Activated T-helper 2 cell treated with anti-CD3 and anti-CD28 coated beads, Interferon-gamma antibody, Interleukin-2, Interleukin-4, amounts not matched to agents 10 μg/mL and 5 μg/mL and 100 μg/mL, durations not matched to agents 14 hours and 24 hours and 36 hours (primary cell): ENCODE results near the gene HACD1. TPM values are rescaled to one million over a fixed set of nuclear protein-coding genes. Genes with fewer than 3 reads are reported as not detected.
A peak's percentile ranks its signal among the peaks of the same experiment; 100 is the strongest.

Experiments
- DNase-seq: peaks from one replicate; pipeline ENCODE4 v3.0.0; 2021; ENCODE audit warnings: low spot score
- H3K27ac Mint-ChIP-seq: one replicate; pipeline ENCODE4 v1.8.0; 2021; ENCODE audit warnings: mixed read lengths
- H3K27me3 Mint-ChIP-seq: one replicate; pipeline ENCODE4 v1.8.0; 2021; ENCODE audit warnings: low read depth, mixed read lengths
- H3K36me3 Mint-ChIP-seq: one replicate; pipeline ENCODE4 v1.8.0; 2021; ENCODE audit warnings: low read depth, mixed read lengths
- H3K4me1 Mint-ChIP-seq: one replicate; pipeline ENCODE4 v1.8.0; 2021; ENCODE audit warnings: low read depth, mixed read lengths
- H3K4me3 Mint-ChIP-seq: one replicate; pipeline ENCODE4 v1.8.0; 2021; ENCODE audit warnings: low read depth, mild to moderate bottlenecking, moderate library complexity, mixed read lengths
- H3K9me3 Mint-ChIP-seq: one replicate; pipeline ENCODE4 v1.8.0; 2021; ENCODE audit warnings: mixed read lengths
- intact Hi-C: fragments of 100-400 bp; cut with micrococcal nuclease; formaldehyde crosslinking; loops from one replicate; pipeline ENCODE4 v1.15.1; 2023
- total RNA-seq: library from RNA; stranded (reverse); gene quantifications from 2 replicates; pipeline ENCODE4 v1.2.3, GENCODE V29; 2022

Gene HACD1
- total RNA-seq, 1 donor from 2014 or later = 6.6 TPM

DNA sequence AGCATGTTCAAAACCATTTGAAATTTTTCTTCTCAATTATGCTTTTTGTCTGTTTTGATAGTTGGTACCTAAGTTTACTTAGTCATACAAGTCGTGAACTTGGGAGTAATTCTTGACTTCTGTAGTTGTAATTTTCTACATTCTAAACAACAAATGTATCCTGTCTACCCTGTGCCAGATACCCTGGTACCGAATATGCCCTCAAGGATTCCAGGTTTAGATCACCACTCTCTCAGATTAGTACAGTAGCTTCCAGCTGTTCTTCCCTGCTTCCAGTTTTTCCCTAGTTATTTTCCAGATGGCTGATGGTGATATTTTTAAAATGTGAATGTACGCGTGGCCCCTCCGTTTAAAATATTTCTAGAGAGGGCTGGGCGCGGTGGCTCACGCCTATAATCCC is 33.2 kb upstream of the HACD1 start:
- peaks cover 70% of the 10 kb centered on the region for H3K4me1 Mint-ChIP-seq
- H3K36me3 Mint-ChIP-seq = peaks cover 86% of the 10 kb centered on the region
- peak overlapping the region; percentile 16 for H3K27ac Mint-ChIP-seq
- intact Hi-C loops = no loop called here
- no peaks in the 10 kb centered on the region for H3K27me3 Mint-ChIP-seq
- DNase-seq = no peak
- no peak overlapping the region for H3K4me3 Mint-ChIP-seq
- H3K9me3 Mint-ChIP-seq = peaks cover 49% of the 10 kb centered on the region

DNA sequence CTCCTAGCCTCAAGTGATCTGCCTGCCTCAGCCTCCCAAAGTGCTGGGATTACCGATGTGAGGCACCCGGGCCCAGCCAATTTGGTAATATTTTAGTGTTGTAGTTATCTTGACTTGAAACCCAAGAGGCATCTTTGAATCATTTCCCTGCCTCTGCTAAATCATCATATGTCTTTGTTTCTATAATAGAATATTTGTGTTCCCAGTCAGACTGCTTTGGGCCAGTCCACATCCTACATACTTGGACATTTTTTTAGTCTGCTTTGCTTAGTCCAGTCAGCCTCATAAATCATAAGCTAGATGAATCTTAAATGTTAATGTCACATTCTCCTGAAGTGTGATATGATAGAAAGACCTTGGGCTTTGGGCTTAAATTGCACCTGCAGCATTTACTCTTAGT is 32.7 kb upstream of the HACD1 start:
- Mint-ChIP-seq H3K36me3 (peaks cover 81% of the 10 kb centered on the region), H3K4me3 (no peak overlapping the region), H3K27ac (peak overlapping the region; percentile 59), H3K4me1 (peaks cover 68% of the 10 kb centered on the region), H3K27me3 (no peaks in the 10 kb centered on the region), H3K9me3 (peaks cover 43% of the 10 kb centered on the region)
- intact Hi-C loops = loop anchor here (5.0 to 10.0 kb wide), 2 partner anchors 418 to 1005 kb away; partner anchors contain the start of genes ARL5B and NSUN6
- DNase-seq = no peak

DNA sequence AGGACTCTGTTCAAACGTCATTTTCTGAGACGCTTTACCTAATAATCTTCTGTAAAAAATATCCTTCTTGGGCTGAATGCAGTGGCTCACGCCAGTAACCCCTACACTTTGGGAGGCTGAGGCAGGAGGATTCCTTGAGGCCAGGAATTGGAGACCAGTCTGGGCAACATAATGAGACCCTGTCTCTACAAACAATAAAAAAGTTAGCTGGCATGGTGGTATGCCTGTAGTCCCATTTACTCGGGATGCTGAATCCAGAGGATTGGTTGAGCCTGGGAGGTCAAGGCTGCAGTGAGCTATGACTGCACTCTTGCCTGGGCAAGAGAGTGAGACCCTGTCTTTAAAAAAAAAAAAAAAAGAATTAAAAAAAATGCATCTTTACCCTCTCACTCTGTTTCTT is 31.9 kb upstream of the HACD1 start:
- Mint-ChIP-seq H3K36me3 (peaks cover 80% of the 10 kb centered on the region), H3K27ac (peak overlapping the region; percentile 82), H3K27me3 (no peaks in the 10 kb centered on the region), H3K4me1 (peaks cover 64% of the 10 kb centered on the region), H3K4me3 (peak overlapping the region; percentile 49), H3K9me3 (peaks cover 39% of the 10 kb centered on the region)
- intact Hi-C loops = loop anchor here (5.0 to 10.0 kb wide), 2 partner anchors 417 to 1006 kb away; partner anchors contain the start of genes ARL5B and NSUN6
- no peak for DNase-seq

DNA sequence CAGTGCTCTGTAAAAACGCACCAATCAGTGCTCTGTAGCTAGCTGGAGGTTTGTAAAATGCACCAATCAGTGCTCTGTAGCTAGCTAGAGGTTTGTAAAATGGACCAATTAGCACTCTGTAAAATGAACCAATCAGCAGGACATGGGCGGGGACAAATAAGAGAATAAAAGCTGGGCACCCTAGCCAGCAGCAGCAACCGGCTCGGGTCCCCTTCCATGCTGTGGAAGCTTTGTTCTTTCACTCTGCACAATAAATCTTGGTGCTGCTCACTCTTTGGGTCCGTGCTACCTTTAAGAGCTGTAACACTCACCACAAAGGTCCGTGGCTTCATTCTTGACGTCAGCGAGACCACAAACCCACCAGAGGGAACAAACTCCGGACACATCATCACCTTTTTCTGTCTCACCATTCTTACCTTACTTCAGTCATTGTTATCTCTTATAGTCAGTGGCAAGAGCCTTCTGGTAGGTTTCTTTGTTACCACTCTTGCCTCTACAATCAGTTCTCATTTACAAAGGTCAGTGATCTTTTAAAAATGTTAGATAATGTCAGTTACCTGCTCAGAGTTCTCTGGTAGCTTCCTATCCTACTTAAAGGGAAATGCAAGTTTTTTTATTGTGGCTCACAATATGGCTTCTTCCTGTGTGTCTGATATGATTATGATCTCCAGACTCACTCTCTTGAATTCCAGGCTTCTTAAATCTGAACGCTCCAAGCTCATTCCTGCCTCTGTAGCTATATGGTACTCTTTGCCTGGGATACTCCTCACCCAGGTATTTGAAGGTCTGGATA is 31.3 kb upstream of the HACD1 start:
- Mint-ChIP-seq H3K27ac (peak overlapping the region; percentile 82), H3K9me3 (peaks cover 33% of the 10 kb centered on the region), H3K4me1 (peaks cover 60% of the 10 kb centered on the region), H3K27me3 (no peaks in the 10 kb centered on the region), H3K4me3 (peak overlapping the region; percentile 49), H3K36me3 (peaks cover 74% of the 10 kb centered on the region)
- intact Hi-C loops = loop anchor here (5.0 to 10.0 kb wide), 2 partner anchors 416 to 1006 kb away; partner anchors contain the start of genes ARL5B and NSUN6
- DNase-seq = peak; percentile 41

DNA sequence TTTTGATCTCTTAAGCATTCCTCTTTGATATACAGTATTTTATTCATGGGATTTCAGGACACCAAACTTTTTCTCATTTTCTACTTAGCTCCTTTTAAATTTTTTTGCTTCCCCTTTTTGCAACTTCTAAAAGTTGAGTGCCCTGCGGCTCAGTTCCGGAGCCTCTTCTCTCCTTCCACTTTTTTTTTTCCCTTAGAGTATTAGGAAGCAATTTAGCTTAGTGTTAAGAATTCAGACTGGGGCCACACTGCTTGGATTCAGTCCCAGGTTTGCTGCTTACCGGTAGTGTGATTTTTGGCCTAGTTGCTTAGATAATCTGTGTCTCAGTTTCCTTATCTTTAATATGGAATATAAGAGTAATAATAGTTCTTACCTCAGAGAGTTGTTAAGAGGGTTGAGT is 30.2 kb upstream of the HACD1 start:
- H3K9me3 Mint-ChIP-seq = peaks cover 22% of the 10 kb centered on the region
- H3K4me3 Mint-ChIP-seq = peak overlapping the region; percentile 53
- H3K36me3 Mint-ChIP-seq = peaks cover 63% of the 10 kb centered on the region
- no peaks in the 10 kb centered on the region for H3K27me3 Mint-ChIP-seq
- peak overlapping the region; percentile 74 for H3K27ac Mint-ChIP-seq
- peaks cover 62% of the 10 kb centered on the region for H3K4me1 Mint-ChIP-seq
- no peak for DNase-seq
- intact Hi-C loops = loop anchor here (2.0 to 10.0 kb wide), 4 partner anchors 21 to 1007 kb away; partner anchors contain the start of genes ARL5B and NSUN6

DNA sequence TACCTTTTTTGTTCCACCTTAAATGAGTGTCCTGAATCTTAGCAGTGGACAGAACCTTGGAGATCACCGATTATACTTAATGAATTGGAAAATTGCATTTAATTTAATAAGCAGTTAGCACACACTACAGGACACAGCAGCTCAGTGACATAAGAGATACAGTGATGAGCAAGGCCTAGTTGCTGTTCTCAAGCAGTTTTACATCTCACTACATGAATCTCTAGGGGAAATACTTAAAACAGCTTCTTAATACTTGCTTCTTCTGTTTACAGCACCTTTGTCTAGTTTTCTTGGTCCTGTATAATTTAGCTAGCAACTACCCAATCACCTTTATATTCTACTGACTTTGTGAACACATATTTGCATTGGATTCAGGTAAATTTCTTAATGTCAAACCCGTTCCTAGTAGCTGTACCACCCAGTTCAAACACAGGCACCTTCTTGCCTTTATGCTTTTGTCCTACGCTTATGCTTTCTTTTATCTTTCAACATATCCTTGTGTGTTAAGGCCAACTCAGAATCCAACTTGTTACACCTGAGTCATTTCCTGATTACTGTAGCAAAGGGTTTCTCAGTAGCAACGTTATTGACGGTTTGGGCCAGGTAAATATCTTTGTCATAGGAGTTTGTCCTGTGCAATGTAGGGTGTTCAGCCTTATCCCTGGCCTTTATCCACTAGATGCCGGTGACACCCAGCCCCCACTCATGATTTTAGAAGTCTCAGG is 28.6 kb upstream of the HACD1 start:
- Mint-ChIP-seq H3K4me1 (peaks cover 57% of the 10 kb centered on the region), H3K27ac (peak overlapping the region; percentile 99), H3K9me3 (peaks cover 10% of the 10 kb centered on the region), H3K4me3 (peak overlapping the region; percentile 98), H3K27me3 (no peaks in the 10 kb centered on the region), H3K36me3 (peaks cover 47% of the 10 kb centered on the region)
- no peak for DNase-seq
- intact Hi-C loops = loop anchor here (1.0 to 10.0 kb wide), 7 partner anchors 10 to 1009 kb away; partner anchors contain the start of genes ARL5B and NSUN6

DNA sequence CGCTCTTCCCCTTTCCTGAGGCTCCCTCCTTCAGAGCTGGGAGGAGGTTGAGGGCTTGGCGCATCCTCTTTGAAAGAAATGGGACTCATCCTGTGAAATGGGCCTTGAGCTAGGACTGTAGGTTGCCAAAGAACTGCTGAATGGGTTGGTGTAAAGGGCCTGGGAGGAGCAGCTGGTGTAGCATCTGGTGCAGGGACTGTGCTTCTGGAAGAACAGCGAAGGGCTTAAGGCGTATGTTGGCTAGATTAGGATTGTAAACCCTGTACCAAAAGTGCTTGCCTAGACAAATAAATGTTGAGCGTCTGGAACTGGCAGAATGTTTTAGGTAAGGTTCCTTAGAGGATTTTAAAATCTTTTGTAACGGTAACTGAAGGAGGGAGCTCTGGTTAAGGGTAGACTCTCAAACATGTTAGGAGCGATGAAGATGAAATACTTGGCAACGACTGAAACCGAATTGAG is 27.3 kb upstream of the HACD1 start:
- Mint-ChIP-seq H3K27ac (peak overlapping the region; percentile 99), H3K4me3 (peak overlapping the region; percentile 98), H3K27me3 (no peaks in the 10 kb centered on the region), H3K9me3 (peaks cover 10% of the 10 kb centered on the region), H3K36me3 (peaks cover 35% of the 10 kb centered on the region), H3K4me1 (peaks cover 47% of the 10 kb centered on the region)
- DNase-seq = no peak
- intact Hi-C loops = loop anchor here (1.0 to 10.0 kb wide), 3 partner anchors 27 to 1010 kb away; partner anchors contain the start of genes ARL5B, HACD1, NSUN6 and RSU1

DNA sequence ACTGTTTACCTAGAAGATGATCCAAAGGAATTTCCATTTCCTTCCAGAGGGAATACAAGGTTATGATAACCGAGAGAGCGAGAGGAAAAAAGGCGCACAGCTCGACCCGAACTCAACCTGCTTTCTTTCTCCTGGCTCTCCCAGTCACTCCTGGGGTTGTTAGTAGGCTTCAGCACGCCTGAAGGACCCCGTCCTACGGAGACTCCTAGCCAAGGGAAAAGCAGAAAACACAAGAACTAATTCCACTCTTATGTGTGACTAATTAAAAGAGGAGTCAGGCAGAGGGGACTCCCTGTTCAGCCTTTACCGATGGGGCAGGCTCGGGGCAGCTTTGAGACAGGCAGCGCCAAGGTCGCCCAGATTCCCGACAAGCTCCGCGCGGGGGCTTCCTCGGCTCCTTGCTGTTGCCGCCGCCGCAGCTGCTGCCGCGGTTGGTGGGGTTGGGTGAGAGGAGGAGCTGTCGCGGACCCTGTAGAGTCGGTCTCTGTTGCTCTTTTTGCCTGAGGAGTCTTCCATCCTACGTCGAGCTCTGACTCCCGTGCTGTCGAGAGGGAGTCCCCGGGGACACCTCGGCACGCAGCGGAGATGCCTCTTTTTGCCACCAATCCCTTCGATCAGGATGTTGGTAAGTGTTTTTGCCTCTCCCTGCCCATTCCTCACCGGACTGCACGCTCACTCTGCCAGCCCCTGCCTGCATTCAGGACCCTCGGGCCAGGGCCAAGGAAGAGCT is 26.7 kb upstream of the HACD1 start, which contains the start of gene STAM:
TSS of gene STAM (plus strand) at position 397 of the 730 bp plus-strand sequence. CDS start at position 586, 189 bp downstream.
- peak within 1 kb of the TSS; percentile 99 for H3K27ac Mint-ChIP-seq
- H3K27me3 Mint-ChIP-seq = no peaks in the 10 kb centered on the region
- H3K36me3 Mint-ChIP-seq = peaks cover 30% of the 10 kb centered on the region
- peaks cover 10% of the 10 kb centered on the region for H3K9me3 Mint-ChIP-seq
- DNase-seq = peak; percentile 87
- peak within 1 kb of the TSS; percentile 98 for H3K4me3 Mint-ChIP-seq
- intact Hi-C loops = loop anchor here (1.0 to 10.0 kb wide), 3 partner anchors 27 to 1011 kb away; partner anchors contain the start of genes ARL5B, HACD1, NSUN6 and RSU1
- H3K4me1 Mint-ChIP-seq = peaks cover 44% of the 10 kb centered on the region

DNA sequence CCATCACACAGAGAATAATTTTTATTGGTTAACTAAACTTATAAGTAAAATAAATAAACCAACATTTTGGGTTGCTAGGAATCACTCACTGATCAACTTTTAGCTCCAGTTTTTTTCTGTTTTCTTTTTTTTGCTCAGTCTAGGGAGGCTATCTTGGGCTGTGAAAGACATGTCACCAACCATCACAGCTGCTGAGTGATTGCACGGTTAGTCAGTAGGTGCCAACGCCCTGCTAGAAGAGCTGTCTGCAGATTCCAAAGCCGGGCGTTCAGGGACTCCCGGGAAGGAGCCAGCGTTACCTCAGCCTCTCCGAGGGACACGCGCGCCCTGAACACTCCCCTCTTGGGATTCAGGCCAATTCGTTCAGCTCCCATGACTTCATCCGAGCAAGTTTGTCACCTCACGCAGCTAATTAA is 26.2 kb upstream of the HACD1 start:
- H3K36me3 Mint-ChIP-seq = peaks cover 24% of the 10 kb centered on the region
- intact Hi-C loops = loop anchor here (10.0 kb wide), 1 partner anchor 1011 kb away; the partner anchor contains the start of genes ARL5B and NSUN6
- H3K4me3 Mint-ChIP-seq = peak overlapping the region; percentile 98
- no peak for DNase-seq
- H3K27me3 Mint-ChIP-seq = peaks cover under 1% of the 10 kb centered on the region
- peaks cover 7% of the 10 kb centered on the region for H3K9me3 Mint-ChIP-seq
- H3K4me1 Mint-ChIP-seq = peaks cover 38% of the 10 kb centered on the region
- H3K27ac Mint-ChIP-seq = peak overlapping the region; percentile 99

DNA sequence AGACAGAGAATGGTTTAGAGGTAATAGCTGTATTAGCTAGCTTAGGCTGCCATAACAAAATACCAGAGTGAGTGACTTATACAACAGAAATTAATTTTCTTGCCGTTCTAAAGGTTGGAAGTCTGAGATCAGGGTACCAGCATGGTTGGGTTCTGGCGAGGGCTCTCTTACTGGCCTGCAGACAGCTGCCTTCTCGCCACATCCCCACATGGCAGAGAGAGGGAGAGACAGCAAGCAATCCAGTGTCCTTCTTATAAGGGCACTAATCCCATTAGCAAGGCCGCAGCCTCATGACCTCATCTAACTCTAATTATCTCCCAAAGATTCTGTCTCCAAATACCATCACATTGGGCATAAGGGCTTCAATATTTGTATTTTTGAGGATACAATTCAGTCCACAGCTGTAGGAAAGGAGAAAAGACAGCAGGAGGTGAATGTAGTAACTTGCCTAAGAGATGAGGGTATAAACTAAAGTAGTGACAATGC is 23.2 kb upstream of the HACD1 start:
- intact Hi-C loops = loop anchor here (10.0 kb wide), 1 partner anchor 1014 kb away; the partner anchor contains the start of genes ARL5B and NSUN6
- no peak for DNase-seq
- Mint-ChIP-seq H3K4me3 (no peak overlapping the region), H3K27ac (no peak overlapping the region), H3K36me3 (peaks cover 5% of the 10 kb centered on the region), H3K27me3 (peaks cover 12% of the 10 kb centered on the region), H3K9me3 (no peaks in the 10 kb centered on the region), H3K4me1 (peaks cover 13% of the 10 kb centered on the region)

DNA sequence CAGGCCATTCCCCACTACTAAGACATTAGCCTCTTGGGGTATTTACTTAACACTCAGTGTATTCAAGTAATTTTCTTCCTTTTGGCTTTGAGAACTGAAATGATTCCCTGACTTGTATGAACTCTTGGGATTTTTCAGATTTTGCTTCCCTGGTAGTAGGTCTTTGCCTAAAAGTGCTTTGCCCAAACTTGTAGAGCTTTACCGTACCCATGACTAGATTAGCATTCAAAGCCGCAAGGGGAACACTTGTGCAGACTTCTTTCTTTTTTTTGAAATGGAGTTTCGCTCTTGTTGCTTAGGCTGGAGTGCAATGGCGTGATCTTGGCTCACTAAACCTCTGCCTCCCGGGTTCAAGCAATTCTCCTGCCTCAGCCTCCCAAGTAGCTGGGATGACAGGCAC is 20.7 kb upstream of the HACD1 start:
- intact Hi-C loops = no loop called here

DNA sequence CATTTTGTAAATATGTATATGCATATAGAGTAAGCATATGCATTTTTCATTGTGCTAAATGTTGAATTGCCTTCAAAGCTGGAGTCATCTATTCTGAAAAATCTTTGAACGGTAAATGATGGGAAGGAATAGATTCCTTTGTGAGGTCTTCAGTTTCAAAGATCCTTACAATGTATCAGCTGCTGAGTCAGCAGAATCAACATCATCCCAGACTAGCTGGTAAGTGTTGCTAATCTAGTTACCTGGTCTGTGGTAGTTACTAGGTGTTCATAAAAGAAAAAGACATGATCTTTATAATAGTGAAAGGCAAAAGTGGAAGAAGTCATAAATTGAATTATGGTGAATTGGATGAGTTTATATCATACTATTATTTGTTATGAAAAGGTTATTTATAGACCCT is 16.2 kb upstream of the HACD1 start:
- no peak overlapping the region for H3K27ac Mint-ChIP-seq
- no peaks in the 10 kb centered on the region for H3K9me3 Mint-ChIP-seq
- H3K36me3 Mint-ChIP-seq = no peaks in the 10 kb centered on the region
- H3K27me3 Mint-ChIP-seq = peaks cover 29% of the 10 kb centered on the region
- DNase-seq = no peak
- intact Hi-C loops = no loop called here
- H3K4me3 Mint-ChIP-seq = no peak overlapping the region
- H3K4me1 Mint-ChIP-seq = peaks cover 2% of the 10 kb centered on the region

More for the DNA sequence above, 20.7 kb upstream of the HACD1 start:
- no peak for DNase-seq
- Mint-ChIP-seq H3K4me1 (peaks cover 8% of the 10 kb centered on the region), H3K27me3 (peaks cover 24% of the 10 kb centered on the region), H3K36me3 (no peaks in the 10 kb centered on the region), H3K9me3 (no peaks in the 10 kb centered on the region), H3K27ac (no peak overlapping the region), H3K4me3 (no peak overlapping the region)
